HG02798 (cell line): Measurements from ENCODE around the gene MAST4.
"Not testable (repeated sequence)": the region's sequence is repeated elsewhere in the genome, so short reads cannot be mapped to it uniquely, and the experiment has no call there.

ENCODE experiments used
- ATAC-seq: cut with Tn5 transposase; IDR thresholded peaks from one replicate; pipeline ENCODE4 v1.9.1; 2021; ENCODE audit warnings: mild to moderate bottlenecking; ENCODE audit not compliant: unreplicated experiment, poor library complexity

Gene MAST4

DNA sequence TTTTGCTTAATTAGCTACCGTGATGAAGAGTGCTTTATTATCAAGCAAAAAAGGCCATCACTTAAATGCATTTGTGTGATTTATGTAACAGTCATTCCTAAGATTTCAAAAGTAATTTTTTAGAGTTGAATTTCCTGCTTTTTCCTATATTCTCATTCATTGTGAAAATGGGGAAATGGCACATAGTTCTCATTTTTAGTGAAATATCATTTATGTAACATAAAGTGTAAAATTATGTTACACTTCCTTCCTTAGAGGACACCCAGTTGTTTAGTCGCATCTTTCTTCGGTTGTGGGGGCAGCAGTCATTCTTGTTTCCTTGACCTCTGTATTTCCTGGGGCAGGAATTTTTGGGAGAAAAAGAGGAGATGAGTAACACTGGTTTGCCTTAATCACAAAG lies 142.8 kb downstream of the MAST4 start:
- no peak for ATAC-seq

GRCh38 chr5:66739951-66740350 lies 143.8 kb downstream of the MAST4 start:
- no peak for ATAC-seq

DNA sequence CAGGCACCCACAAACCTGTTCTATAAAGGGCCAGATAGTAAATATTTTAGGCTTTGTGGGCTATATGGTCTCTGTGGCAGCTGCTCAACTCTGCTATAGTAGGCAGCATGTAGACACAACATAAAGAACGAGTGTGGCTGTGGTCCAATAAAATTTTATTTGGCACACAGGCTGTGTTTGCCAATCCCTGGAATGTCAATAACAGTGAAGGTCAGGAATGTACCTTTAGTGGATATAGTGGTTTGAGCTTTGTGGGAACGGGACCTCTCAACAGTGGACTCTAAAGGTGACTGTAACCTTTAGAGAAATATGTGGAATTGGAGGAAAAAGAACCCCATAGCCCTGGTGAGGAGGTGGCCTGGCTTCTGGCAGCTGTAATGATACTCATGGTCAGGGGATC lies 145.2 kb downstream of the MAST4 start:
- no peak for ATAC-seq

GRCh38 chr5:66742083-66742895 lies 146.1 kb downstream of the MAST4 start:
- ATAC-seq, result no peak

- no peak for ATAC-seq
Observed at GRCh38 chr5:66742896-66743247, 146.7 kb downstream of the MAST4 start.

- ATAC-seq, result no peak
Observed at GRCh38 chr5:66743344-66743743, 147.2 kb downstream of the MAST4 start.

- no peak for ATAC-seq
Observed at GRCh38 chr5:66744040-66744439, 147.8 kb downstream of the MAST4 start.

GRCh38 chr5:66745297-66745696 lies 149.1 kb downstream of the MAST4 start:
- ATAC-seq, result no peak

- ATAC-seq, result no peak
Observed at GRCh38 chr5:66747607-66748006, 151.4 kb downstream of the MAST4 start.

GRCh38 chr5:66752668-66753067 lies 156.5 kb downstream of the MAST4 start:
- ATAC-seq, result not testable (repeated sequence)

DNA sequence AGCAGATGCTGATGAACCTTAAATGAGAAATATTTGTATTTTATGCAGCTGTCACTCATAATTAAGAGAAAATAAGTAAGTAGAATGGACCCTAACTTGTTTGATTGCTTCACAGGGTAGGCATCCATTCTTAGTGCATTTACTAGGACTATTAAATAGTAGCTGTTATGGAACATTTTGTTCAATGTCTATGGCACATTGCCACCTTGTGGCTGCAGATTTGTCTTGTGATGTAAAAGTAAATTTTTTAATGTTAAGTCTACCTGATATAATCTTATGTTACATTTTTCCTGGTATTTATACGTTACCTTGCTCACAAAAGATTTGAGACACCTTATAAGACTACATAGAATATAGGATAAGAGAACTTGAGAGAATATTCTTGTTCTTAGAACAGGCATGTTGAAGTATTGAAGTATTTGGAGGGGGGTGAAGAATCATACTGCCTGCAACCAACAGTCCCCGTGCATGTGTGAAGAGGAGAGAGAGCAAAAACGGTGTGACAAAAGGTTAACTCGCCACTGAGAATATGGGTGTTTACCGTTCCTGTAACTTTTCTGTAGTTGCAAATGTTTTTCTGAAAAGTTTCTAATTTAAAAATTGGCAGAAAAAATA lies 161.1 kb downstream of the MAST4 start:
- no peak for ATAC-seq

GRCh38 chr5:66757834-66758371 lies 161.7 kb downstream of the MAST4 start:
- ATAC-seq, result no peak

DNA sequence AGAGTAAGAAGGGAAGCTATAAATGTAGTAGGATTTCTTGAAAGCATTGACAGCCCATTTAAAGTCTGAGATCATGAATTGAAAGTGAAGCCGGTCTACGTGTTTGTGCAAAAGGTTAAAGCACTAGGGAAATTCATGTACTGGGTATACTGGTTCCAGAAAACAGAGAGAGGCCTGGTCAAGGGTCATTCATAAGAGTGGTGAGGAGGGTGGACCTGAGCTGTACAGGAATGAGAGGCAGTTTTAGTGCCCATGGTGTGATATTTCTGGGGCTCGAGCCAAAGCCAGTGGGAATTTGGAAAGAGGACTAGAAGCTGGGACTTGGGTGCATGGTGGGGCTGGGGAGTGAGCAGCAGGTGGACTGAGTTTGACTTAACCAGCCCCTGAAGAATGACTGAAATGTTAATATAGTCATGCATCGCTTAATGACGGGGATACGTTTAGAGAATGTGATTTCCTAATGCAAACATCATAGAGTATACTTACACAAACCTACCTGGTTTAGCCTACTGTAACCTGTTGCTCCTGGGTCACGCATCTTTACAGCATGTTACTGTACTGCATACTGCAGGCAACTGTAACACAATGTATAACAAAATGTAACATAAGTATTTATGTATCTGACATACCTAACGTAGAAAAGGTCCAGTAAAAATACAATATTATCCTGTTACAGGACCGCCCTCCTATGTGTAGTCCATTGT lies 173.0 kb downstream of the MAST4 start:
- ATAC-seq, result no peak

- ATAC-seq, result no peak
Observed at GRCh38 chr5:66769839-66770617, 173.8 kb downstream of the MAST4 start.

DNA sequence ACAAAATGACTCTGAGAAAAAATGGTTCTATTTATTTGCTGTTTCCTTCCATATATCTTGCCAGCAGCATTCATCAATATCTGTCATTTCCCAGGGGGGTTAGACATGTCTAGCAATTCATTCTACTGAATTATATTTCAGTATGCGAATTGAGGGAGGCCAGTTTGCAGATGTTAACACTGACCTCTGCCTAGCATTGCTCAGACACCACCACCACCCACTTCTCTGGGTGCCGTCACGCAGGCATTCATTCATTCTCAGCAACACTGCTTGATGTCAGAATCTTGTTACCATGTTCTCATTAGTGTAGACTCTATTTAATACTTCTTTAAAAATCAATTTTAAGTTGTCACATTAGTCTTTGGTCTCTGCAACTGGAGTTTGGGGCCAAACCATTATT lies 181.7 kb downstream of the MAST4 start:
- no peak for ATAC-seq

DNA sequence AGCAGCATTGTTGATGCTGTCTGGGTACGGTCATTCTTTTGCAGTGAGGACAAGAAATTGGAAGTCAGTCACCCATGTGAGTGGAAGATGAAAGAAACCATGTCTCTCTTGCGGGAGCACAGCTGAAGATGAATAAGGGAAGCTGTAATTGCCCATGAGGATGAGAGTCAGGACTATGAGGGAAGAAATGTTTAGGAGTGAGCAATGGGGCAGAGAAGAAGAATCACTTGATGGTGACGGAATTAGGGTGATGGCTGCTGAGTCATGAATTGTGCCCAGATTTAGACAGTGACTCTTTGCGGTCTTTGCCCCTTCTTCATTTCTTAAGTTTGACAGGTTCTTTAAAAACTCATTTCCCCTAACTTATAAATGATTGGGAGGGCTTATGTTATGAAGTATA lies 183.3 kb downstream of the MAST4 start:
- no peak for ATAC-seq

- ATAC-seq, result no peak
Observed at GRCh38 chr5:66788556-66788955, 192.4 kb downstream of the MAST4 start.

DNA sequence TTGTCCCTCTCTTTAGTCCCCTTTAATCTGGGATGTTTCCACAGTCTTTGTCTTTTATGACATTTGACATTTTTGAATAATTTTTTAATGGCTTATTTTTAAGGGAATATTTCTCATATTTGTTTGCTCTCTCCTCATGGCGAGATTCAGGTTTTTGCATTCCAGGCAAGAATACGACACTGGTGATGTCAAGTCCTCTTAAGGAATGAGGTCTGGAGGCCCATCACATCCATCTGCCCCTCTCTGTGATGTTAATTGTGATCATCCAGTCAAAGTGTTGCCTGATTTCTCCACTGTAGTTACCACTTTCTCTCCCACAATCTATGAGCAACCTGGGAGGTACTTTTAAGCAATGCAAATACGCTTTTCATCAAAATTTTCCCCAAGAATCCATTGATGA lies 193.2 kb downstream of the MAST4 start:
- ATAC-seq, result no peak

DNA sequence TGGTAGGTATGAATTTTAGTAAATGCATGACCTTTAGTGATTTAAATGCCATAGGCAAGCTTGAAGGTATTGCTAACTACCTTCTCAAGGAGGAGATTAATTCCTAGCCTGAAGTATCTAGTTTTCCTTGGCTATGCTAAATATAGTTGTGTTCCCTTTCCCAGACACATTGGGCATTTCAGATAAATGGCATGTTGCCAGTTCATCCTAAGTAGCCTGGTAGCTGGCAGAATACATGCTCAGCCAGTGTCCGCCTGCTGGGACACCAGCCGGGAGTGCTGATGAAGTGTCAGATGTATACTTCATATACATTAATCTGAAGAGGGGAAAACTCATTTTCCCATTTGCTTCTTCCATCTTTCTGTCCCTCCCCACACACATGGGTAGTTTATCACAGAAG lies 196.9 kb downstream of the MAST4 start:
- no peak for ATAC-seq

GRCh38 chr5:66795682-66796081 lies 199.5 kb downstream of the MAST4 start:
- ATAC-seq, result no peak
